GM18519 (cell line): Measurements from ENCODE around the gene ZNG1F.
"Not testable (repeated sequence)": the region's sequence is repeated elsewhere in the genome, so short reads cannot be mapped to it uniquely, and the experiment has no call there.

Experiments
- ATAC-seq: cut with Tn5 transposase; IDR thresholded peaks from one replicate; pipeline ENCODE4 v1.9.1; 2021; ENCODE audit warnings: mild to moderate bottlenecking, moderate library complexity; ENCODE audit not compliant: unreplicated experiment, low FRiP score

The ZNG1F gene

GRCh38 chr9:41087157-41087780 lies 101.8 kb downstream of the ZNG1F start:
- ATAC-seq: not testable (repeated sequence)

- not testable (repeated sequence) for ATAC-seq
Measured at GRCh38 chr9:41086685-41087084, 102.4 kb downstream of the ZNG1F start.

DNA sequence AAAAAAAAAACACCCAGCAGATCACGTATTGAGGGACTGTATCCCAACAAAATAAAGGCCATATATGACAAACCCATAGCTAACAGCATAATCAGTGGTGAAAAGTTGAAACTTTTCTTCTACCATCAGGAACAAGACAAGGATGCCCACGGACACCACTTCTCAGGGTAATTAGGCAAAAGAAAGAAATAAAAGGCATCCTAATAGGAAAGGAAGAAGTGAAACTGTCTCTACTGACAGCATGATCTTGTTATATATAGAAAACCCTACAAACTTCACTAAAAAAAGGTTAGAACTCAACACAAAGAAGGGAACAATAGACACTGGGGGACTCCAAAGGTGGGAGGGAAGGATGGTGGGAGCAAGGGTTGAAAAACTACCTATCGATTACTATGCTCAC lies 102.9 kb downstream of the ZNG1F start:
- not testable (repeated sequence) for ATAC-seq

GRCh38 chr9:41082358-41082757 lies 106.8 kb downstream of the ZNG1F start:
- not testable (repeated sequence) for ATAC-seq
